DOHH2 (cell line): ENCODE measurements around the gene RPL36.

Experiments used
- H3F3A ChIP-seq: fragments of 200-600 bp; sonication (generic), shearing (Covaris generic); 2 replicates; pipeline ENCODE4 v1.6.0; 2016; ENCODE audit warnings: antibody characterized with exemption, mild to moderate bottlenecking; ENCODE audit not compliant: control insufficient read depth, insufficient read depth
- H3K27ac ChIP-seq: fragments of 200-600 bp; sonication (generic); 2 replicates; pipeline ENCODE4 v1.5.1; 2014; ENCODE audit warnings: low read depth, mild to moderate bottlenecking, low read length, moderate library complexity
- H3K27me3 ChIP-seq: fragments of 200-600 bp; sonication (generic); 2 replicates; pipeline ENCODE4 v1.6.1; 2014; ENCODE audit warnings: mild to moderate bottlenecking, low read length, mixed read lengths; ENCODE audit not compliant: control insufficient read depth
- H3K36me3 ChIP-seq: fragments of 200-600 bp; sonication (generic); 2 replicates; pipeline ENCODE4 v1.6.1; 2014; ENCODE audit warnings: mild to moderate bottlenecking, low read length, moderate library complexity, mixed read lengths; ENCODE audit not compliant: control insufficient read depth
- H3K4me1 ChIP-seq: fragments of 200-600 bp; sonication (generic); 2 replicates; pipeline ENCODE4 v1.6.1; 2014; ENCODE audit warnings: mild to moderate bottlenecking, low read length, mixed read lengths; ENCODE audit not compliant: control insufficient read depth
- H3K4me2 ChIP-seq: fragments of 200-600 bp; sonication (generic); 2 replicates; pipeline ENCODE4 v1.6.0; 2014; ENCODE audit warnings: mild to moderate bottlenecking, low read length, moderate library complexity
- H3K4me3 ChIP-seq: fragments of 200-600 bp; sonication (generic); 2 replicates; pipeline ENCODE4 v1.5.1; 2014; ENCODE audit warnings: mild to moderate bottlenecking, low read length, mixed read lengths
- H3K79me2 ChIP-seq: fragments of 200-600 bp; sonication (generic); 2 replicates; pipeline ENCODE4 v1.6.1; 2014; ENCODE audit warnings: mild to moderate bottlenecking, low read length, mixed read lengths; ENCODE audit not compliant: control insufficient read depth
- H3K9me2 ChIP-seq: fragments of 200-600 bp; sonication (generic); replicated peaks from 2 replicates; pipeline ENCODE4 v1.6.1; 2014; ENCODE audit warnings: mild to moderate bottlenecking, low read length, mixed read lengths; ENCODE audit not compliant: control insufficient read depth
- H3K9me3 ChIP-seq: fragments of 200-600 bp; sonication (generic); 2 replicates; pipeline ENCODE4 v1.6.1; 2014; ENCODE audit warnings: antibody characterized with exemption, low read length, mixed read lengths; ENCODE audit not compliant: control insufficient read depth, insufficient read depth
- H4K20me1 ChIP-seq: fragments of 200-600 bp; sonication (generic); 2 replicates; pipeline ENCODE4 v1.6.0; 2014; ENCODE audit warnings: low read depth, mild to moderate bottlenecking, antibody characterized with exemption, low read length, moderate library complexity; ENCODE audit not compliant: control insufficient read depth, insufficient read depth
- CTCF ChIP-seq: fragments of 200-600 bp; sonication (generic); IDR thresholded peaks from one replicate; pipeline ENCODE4 v1.5.1; 2014; ENCODE audit warnings: antibody characterized with exemption, mild to moderate bottlenecking, low read depth, low read length; ENCODE audit not compliant: poor library complexity, severe bottlenecking
- EZH2phosphoT487 ChIP-seq: fragments of 200-600 bp; sonication (generic); IDR thresholded peaks from 2 replicates; pipeline ENCODE4 v1.6.1; 2017; ENCODE audit warnings: borderline replicate concordance, mild to moderate bottlenecking, antibody characterized with exemption, low read length, moderate library complexity, mixed read lengths

RPL36 gene

GRCh38 chr19:5707576-5708575 is 17.8 kb downstream of the RPL36 start:
- Histone ChIP-seq H3K4me3 (no peak overlapping the region), H4K20me1 (no peaks in the 10 kb centered on the region), H3K27ac (no peak overlapping the region), H3K9me3 (no peaks in the 10 kb centered on the region), H3F3A (no peaks in the 10 kb centered on the region), H3K27me3 (no peaks in the 10 kb centered on the region), H3K4me2 (no peak overlapping the region), H3K4me1 (no peaks in the 10 kb centered on the region), H3K9me2 (no peaks in the 10 kb centered on the region), H3K79me2 (peaks cover 20% of the 10 kb centered on the region), H3K36me3 (peaks cover 89% of the 10 kb centered on the region)
- TF ChIP-seq CTCF: no peak
- no peak for TF ChIP-seq EZH2phosphoT487

- H3K27ac ChIP-seq: no peak overlapping the region
- no peaks in the 10 kb centered on the region for H3K27me3 ChIP-seq
- peaks cover 82% of the 10 kb centered on the region for H3K36me3 ChIP-seq
- H3K9me2 ChIP-seq: no peaks in the 10 kb centered on the region
- H3K4me3 ChIP-seq: no peak overlapping the region
- no peaks in the 10 kb centered on the region for H3F3A ChIP-seq
- no peaks in the 10 kb centered on the region for H4K20me1 ChIP-seq
- no peak overlapping the region for H3K4me2 ChIP-seq
- H3K4me1 ChIP-seq: no peaks in the 10 kb centered on the region
- H3K79me2 ChIP-seq: peaks cover 38% of the 10 kb centered on the region
- TF ChIP-seq EZH2phosphoT487: no peak
- TF ChIP-seq CTCF: no peak
- no peaks in the 10 kb centered on the region for H3K9me3 ChIP-seq
Measured at GRCh38 chr19:5711025-5711424, 20.9 kb downstream of the RPL36 start.

GRCh38 chr19:5711713-5712161 is 21.6 kb downstream of the RPL36 start:
- H4K20me1 ChIP-seq: no peaks in the 10 kb centered on the region
- H3K4me3 ChIP-seq: no peak overlapping the region

More at GRCh38 chr19:5711713-5712161, 21.6 kb downstream of the RPL36 start:
- Histone ChIP-seq H3K9me2 (no peaks in the 10 kb centered on the region), H3K4me1 (no peaks in the 10 kb centered on the region), H3K27ac (no peak overlapping the region), H3K4me2 (no peak overlapping the region), H3K9me3 (no peaks in the 10 kb centered on the region), H3K27me3 (no peaks in the 10 kb centered on the region), H3K79me2 (peaks cover 44% of the 10 kb centered on the region), H3K36me3 (peaks cover 81% of the 10 kb centered on the region), H3F3A (no peaks in the 10 kb centered on the region)
- TF ChIP-seq CTCF: no peak
- TF ChIP-seq EZH2phosphoT487: no peak
